HG02840 (cell line): ENCODE data around the gene PIGM.
"Not testable (repeated sequence)": the region's sequence is repeated elsewhere in the genome, so short reads cannot be mapped to it uniquely, and the experiment has no call there.

Source experiments
- ATAC-seq: cut with Tn5 transposase; IDR thresholded peaks from one replicate; pipeline ENCODE4 v1.9.1; 2021; ENCODE audit warnings: mild to moderate bottlenecking, moderate library complexity, moderate number of reproducible peaks; ENCODE audit not compliant: unreplicated experiment, low FRiP score

The PIGM gene

DNA sequence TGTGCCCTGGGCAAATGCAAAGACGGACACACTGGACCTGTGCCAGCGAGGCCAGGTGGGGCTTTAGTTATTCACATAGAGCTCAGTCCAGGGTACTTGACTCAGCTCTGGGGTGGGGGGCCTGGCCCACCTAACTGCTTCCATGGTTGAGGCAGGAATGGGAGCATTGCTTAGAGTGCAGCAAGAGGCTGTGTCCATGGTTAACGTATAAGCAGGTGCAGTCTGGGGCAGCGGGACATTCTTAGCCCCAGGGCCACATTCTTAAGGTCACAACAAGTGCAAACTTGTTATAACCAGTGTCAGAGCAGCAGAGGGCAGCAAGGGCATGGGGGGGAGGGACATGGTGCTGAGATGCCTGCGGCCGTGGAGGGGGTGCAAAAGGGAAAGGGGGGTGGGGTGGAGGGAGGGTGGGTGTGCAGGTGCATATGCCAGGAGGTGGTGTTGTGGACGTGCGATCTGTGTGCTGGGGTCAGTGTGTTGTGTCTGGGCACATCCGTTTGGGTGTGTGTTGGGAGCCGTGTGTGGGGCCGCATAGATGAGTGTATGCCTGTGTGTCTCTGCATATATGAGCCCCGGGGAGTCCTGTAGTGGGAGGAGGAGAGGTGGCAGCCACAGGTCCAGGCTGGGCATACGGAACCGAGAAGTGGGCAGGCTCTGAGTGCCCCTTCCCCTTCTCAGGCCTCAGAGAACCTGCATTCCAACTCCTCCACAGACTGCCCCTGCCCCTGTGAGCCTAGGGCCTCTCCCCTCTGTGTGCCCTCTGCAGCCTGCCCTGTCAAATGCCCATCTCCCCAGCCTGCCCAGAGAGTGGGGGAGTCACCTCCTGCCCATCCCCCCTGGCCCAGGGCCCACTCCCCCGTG is 29.8 kb upstream of the PIGM start:
- no peak for ATAC-seq

DNA sequence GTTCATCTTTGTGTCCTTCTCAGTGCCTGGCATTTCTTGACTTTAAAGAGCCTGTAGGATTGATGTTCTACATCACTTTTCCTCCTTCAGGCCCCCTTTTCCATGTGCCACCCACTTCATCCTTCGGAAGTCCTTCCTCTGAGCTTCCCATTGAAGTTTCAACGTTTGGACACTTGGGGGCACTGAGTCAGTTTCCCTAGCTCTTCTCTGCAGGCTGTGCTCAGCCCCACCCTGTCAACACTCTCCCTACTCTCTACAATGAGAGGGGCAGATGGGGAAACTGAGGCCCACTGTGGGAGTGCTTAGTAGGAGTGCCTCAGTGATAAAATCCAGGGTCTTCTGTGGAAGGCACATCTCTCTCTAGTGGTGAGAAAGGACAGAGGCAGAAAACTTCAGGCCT is 26.3 kb upstream of the PIGM start:
- no peak for ATAC-seq

DNA sequence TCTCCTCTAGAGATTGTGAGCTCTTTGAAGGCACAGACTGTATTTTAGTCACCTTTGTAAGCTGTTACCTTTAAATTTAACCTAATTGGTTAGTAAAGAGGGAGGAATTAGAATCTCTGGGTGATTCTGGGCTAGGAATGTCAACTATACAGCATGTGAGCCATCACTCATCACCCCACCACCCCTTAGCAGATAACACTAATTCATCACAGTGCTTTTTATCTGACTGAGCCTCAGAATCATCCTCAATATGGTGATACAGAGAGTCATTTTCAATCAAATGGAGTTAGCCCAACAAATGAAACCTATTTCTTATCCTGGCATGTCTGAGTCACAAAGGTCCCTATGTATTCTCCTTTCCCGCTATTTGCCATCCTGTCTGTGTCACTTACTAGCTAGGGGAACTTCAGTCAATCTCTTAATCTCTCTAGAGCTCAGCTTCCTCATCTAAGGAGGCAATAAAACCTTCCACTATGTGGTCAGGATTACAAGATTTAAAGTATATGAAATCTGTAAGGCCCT is 24.9 kb upstream of the PIGM start:
- no peak for ATAC-seq

DNA sequence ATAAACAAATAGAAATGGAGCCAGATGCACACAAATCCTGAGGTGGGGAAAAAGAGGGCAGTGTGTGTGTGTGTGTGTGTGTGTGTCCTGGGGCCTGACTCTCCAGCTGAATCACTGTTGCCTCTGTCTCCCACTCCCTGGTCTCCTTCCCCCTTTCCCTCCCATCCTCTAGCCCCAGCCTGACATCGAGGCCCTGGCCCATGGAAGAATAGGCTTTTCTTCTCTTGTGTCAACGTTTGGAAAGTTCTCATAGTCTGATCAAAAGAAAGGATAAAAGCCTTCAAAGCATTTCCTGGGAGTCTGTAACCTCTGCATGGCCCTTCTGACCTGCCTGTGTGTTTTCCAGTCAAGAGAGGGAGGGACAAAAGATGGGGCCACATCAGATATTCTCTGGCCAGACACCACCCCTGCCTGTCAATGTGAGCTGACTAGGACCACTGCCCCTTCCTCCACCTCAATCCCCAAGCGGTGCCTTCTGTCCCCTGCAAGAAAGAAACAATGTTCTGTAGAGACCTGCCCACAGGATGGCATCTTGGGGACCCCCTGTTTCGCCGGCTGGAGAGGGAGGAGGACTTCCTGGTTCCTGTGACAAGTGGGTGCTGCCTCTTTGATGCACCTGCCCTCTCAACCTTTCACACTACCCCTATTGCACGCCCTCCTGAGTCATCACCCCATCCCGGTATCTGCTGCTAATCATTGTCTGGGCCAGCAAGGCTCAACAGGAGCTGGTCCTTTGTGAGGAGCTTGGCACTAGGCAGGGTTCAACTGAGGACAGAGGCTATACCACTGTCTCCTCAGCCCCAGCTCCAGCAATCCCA is 22.0 kb upstream of the PIGM start:
- no peak for ATAC-seq

GRCh38 chr1:160052936-160053335 is 21.1 kb upstream of the PIGM start:
- no peak for ATAC-seq

DNA sequence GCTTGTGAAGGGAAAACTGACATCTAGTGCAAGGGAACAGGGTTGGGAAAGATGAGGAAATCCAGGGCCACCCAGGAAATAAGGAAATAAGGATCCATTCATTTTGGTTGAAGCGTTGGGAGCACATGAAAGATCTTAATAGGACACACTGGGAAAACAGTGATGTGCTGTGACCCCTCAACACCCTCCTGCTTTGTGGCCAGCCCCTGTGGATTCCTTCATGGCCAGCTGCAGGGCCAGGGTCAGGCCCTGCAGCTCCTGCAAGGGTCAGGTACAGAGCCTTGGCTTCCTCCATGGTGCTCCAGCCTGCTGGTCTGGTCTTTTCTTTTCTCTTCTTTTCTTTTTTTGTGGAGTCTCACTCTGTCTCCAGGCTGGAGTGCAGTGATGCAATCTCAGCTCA is 18.8 kb upstream of the PIGM start:
- ATAC-seq, result no peak

DNA sequence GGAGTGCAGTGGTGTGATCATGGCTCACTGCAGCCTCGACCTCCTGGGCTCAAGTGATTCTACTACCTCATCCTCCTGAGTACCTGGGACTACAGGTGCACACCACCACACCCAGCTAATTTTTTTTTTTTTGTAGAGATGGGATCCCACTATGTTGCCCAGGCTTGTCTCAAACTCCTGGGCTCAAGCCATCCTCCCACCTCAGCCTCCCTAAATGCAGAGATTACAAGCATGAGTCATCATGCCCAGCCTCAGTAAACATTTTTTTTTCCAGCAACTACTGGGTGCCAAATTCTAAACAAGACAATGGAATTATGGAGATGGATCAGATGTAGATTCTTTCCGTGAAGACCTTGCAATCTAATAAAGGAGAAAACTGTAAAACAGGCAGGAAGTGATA is 18.4 kb upstream of the PIGM start:
- not testable (repeated sequence) for ATAC-seq

DNA sequence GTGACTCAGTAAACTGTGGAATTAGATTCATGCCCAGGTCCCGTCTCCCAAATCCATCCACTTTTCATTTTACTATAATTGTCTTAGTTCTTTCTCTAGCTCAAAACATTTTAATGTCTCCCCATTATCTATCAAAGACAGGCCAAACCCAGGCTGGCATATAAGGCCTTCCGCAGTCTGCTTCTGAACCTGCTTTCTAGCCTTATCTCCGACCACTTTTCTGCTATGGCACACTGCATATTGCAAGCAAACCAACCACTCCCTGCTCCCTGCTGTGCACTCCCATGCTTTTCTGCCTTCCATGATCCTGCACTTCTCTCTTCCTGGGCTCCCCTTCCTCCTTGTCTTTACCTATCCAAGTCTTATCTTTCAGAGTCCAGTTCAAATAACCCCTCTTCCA is 17.3 kb upstream of the PIGM start:
- ATAC-seq, result no peak

DNA sequence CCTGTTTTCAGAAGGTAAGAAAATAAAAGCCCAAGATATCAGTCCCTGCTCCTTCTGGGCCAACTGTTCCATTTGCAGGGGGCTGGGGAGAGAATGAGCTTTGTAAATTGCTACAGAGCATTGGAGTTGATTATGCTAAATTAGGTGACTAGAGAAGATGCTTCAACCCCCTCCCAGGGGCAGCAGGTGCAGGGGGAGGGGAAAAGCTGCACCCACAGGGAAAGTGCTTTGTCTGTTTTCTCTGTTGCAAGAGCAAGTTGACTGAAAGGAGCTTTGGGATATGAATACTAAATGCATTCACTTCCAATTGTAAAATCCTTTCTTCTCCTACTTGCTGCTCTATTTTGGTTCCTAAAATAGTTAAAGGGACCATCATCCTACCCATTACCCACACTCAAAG is 16.5 kb upstream of the PIGM start:
- no peak for ATAC-seq

- ATAC-seq, result no peak
Observed at GRCh38 chr1:160047111-160047991, 15.6 kb upstream of the PIGM start.

DNA sequence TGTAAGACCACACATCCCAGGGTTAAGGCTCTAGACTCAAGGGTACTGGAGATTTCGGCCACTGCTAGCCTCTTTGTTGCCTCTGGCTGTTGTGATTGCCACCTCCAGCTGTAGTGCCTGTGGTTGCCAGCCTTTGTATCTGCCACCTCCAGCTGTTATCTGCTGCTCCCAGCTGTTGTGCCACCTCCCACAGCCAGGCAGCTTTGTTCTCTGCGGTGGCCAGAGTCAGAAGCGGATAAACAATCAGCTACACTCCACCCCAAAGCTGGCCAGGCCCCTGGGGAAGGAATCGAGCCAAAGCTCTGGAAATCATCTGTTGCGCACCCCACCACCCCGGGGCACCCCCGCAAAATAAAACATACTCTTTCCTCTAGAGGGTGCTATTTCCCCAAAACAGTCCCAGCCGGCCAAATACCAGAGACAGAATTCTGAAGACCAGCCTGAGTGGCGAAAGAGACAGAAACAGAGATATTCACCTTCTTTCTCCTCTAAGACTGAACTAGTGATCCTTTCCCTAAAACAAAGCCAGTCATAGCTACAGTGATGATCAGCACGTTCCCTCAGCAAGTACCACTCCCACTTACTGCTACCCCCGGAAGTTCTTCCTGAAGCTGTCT is 14.8 kb upstream of the PIGM start:
- ATAC-seq, result no peak

DNA sequence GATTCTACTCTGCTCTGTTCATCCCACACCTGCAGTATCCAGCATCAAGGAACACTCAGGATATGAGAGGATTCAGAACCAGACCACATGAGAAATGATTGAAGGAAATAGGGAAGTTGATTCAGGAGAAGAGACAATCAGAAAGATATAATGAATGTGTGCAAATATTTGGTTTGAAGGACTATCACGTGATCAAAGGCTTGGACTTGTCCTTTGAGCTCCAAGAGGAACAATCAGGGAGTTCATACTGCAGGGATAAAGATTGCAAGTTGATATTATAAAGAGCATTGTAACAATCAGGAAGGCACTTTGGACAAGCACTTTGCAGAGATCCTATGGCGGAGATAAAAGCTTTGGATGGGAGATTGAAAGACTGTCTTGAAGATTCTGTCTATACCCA is 13.9 kb upstream of the PIGM start:
- no peak for ATAC-seq

DNA sequence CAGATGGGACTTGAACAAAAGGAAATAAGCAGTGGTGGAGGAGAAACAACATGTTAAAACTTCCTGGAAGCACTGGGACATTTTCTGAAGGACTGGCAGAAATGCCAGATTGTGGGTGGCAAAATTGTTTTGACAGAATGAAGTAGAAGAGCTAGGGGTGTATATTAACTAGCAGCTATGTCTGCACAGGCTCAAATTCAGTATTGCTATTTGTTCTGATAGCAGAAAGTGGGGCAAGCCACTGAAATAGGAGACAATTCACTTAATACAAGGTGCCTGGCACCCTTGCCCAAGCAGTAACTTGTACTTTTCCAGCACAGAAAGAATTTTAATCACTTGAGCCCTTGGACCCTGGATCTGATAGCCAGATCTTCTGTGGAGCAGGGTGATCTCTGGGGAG is 11.8 kb upstream of the PIGM start:
- ATAC-seq, result no peak

GRCh38 chr1:160040476-160040875 is 8.7 kb upstream of the PIGM start:
- ATAC-seq, result no peak

DNA sequence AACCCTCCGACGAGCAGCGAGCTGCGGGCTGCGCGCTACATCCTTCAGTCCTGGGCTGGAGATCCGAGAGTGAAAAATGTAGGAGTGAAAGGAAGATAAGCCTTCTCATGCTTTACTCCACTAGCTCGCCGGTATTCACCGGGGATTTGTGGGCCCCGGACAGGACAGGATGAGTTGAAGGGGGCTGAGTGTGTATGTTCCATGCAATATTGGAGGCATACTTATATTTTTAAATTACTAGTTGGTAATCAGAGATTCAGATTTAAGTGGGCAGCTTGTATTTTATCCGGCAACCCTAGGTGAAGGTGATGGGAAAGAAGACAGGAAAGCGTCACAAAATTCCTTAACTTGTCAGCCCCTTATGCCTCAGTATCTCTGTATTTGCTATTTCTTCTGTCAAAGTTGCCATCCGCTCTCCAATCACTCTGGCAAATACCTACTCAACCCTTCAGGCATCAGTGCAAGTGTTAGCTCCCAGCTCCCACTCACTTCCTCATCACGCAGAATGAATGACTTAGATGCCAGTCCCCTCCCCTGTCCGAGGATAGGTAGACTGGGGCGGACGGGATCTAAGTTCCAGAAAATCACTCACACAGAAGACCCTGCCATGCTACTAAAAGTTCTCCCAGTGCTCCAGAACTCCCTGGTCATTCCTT is 503 bp upstream of the PIGM start:
- ATAC-seq, result peak; percentile 4

DNA sequence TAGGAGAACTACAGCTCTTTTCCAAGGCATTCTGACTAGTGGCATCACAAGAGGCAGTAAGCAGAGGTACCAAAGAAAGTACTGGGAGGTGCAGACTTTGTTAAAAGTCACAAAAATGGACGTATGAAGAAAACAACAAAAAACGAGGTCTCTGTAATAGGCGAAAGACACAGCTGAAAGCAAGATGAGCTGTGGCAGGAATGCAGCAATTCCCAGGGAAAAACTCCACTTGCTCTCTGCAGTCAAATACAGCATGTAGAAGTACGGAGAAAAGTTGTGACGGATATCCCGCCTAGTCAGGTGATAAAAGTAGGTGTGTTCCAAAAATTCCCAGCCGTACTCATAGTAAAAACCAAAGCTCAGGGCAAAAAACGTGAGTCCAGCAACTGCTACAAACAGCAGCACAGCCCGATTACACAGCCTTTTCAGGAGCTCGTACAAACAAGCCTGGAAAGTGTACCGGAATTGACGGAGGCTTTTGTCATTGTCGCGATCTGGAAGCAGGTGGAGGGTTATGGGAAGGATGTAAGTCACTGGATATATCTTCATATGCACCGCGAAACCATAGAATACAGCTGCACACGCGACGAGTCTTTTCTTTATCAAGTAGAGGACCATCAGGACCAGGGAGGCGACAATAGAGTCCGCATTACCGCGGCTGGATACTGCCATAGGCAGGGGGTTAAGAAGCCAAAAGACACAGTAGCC is 979 bp downstream of the PIGM start:
- peak; percentile 11 for ATAC-seq

DNA sequence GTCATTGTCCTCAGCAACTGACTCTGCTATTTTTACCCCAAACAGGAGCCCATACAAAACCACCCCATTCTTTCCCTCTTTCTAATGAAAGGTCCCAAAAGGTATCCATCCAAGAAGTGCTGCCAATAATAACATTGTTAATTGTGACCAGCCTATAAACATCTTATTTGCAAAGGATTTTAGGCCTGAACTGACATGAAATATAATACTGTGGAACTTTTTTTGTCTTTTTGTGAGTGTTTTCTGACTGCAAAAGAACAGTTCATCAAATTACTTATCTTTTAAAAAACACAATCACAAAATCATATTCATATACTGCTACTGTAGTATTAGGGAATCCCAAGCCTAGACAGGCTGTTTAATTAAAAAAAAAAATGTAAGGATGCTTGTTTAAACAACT is 3.4 kb downstream of the PIGM start:
- no peak for ATAC-seq

DNA sequence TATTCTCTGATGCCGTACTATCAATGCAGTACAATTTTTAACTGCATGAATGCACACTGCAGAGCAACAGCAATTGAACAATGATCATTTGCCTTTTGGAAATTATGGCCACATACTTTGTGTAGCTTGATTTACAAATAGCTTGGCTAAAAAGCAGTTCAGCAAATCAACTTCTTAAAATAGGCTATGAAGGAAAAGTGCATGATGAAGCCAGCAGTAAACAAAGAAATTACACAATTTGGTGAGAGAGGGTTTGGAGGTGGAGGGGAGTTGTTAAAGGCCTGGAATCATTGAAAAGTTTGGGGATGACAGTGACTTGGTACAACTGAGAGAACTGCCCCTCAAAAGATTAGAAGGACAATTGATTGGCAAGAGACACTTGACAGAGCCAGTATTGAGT is 6.5 kb downstream of the PIGM start:
- ATAC-seq, result no peak
